ENCODE results near the gene MECP2. TPM values are rescaled to one million over a fixed set of nuclear protein-coding genes. Genes with fewer than 3 reads are reported as not detected.

Gene MECP2
- total and polyA plus RNA-seq, 10 of the 15 experiments (the other 5 are each of a cell fraction or from before 2014, with no cell fraction given) = 1.3 to 32.7 (median 13.7) TPM

GRCh38 chrX:154043003-154043763 lies 54.3 kb downstream of the MECP2 start:
- no peaks in the 10 kb centered on the region for H3K79me2 ChIP-seq (ENCODE audit: control insufficient read depth, insufficient read depth, low read length)
- no peak overlapping the region for H3K4me2 ChIP-seq (ENCODE audit: control insufficient read depth, insufficient read depth)
- RAD21 ChIA-PET (ENCODE audit: unreplicated experiment) = no interaction called here
- TF ChIP-seq NKRF (conservative IDR thresholded peaks at IDR 0.05) (no peak), JUNB (IDR thresholded peaks at IDR 0.05) (no peak), ZNF384 (IDR thresholded peaks at IDR 0.05; ENCODE audit: borderline replicate concordance, low read depth, low read length) (no peak), RCOR1 (conservative IDR thresholded peaks at IDR 0.05; ENCODE audit: low read depth, low read length) (no peak), IKZF2 (IDR thresholded peaks at IDR 0.05) (no peak), ZZZ3 (IDR thresholded peaks at IDR 0.05; ENCODE audit: control insufficient read depth, insufficient read length, low read depth) (no peak), RAD51 (IDR thresholded peaks at IDR 0.05) (no peak), POLR2A (IDR thresholded peaks at IDR 0.05; ENCODE audit: low read depth, low read length) (no peak), RFX5 (IDR thresholded peaks at IDR 0.05; ENCODE audit: low read depth, low read length) (no peak), CBFB (IDR thresholded peaks at IDR 0.05; ENCODE audit: low read depth) (no peak), ZBTB33 (IDR thresholded peaks at IDR 0.05) (no peak), ZSCAN29 (IDR thresholded peaks at IDR 0.05) (no peak), GABPA (IDR thresholded peaks at IDR 0.05; ENCODE audit: low read depth) (no peak)
- H3K27me3 ChIP-seq (replicated peaks in 1 of 2; ENCODE audit: control insufficient read depth in 2 of 2, insufficient read depth in 2 of 2, low read length in 1 of 2) = no peaks in the 10 kb centered on the region
- CTCF ChIA-PET = interaction anchor here (1.7 to 2.0 kb wide), 2 partner anchors 9 to 120 kb away, joined by 5 read pairs; no protein-coding TSS in a partner anchor
- no peak overlapping the region for H3K4me3 ChIP-seq
- no peaks in the 10 kb centered on the region for H3K4me1 ChIP-seq (ENCODE audit: control insufficient read depth, insufficient read depth, low read length)
- POLR2A ChIA-PET = interaction anchor here (1.1 kb wide), 1 partner anchor 25 kb away, joined by 3 read pairs; no protein-coding TSS in a partner anchor
- H3K9ac ChIP-seq (ENCODE audit: control insufficient read depth, insufficient read depth, low read length) = no peak overlapping the region
- FAIRE-seq = no peak
- H3K9me3 ChIP-seq (replicated peaks; ENCODE audit: control insufficient read depth, insufficient read depth, low read length) = no peaks in the 10 kb centered on the region
- no peak overlapping the region for H3K27ac ChIP-seq (ENCODE audit: control insufficient read depth, insufficient read depth)
- peaks cover 0 to 2% of the 10 kb centered on the region in 2 experiments; a peak in 1 of 4 replicates for H3K36me3 ChIP-seq (ENCODE audit: control insufficient read depth in 2 of 2, insufficient read depth in 2 of 2, low read length in 1 of 2)
- SMC1A ChIA-PET (ENCODE audit: uncharacterized antibody, unreplicated experiment) = no interaction called here
- 46% methylated on average over 5 of the region's 5 CpGs for WGBS (ENCODE audit: insufficient coverage, insufficient replicate concordance, low lambda C conversion rate, missing lambda C conversion rate)
- no TSS peak for BruUV-seq (replicated peaks)
- intact Hi-C loops (cut with micrococcal nuclease; ENCODE audit: unreplicated experiment) (no loop called here), in situ Hi-C loops (cut with MboI) (no loop called here)
- H4K20me1 ChIP-seq (ENCODE audit: control insufficient read depth, insufficient read depth) = no peaks in the 10 kb centered on the region
- no peak for DNase-seq (ENCODE audit: low read depth, low spot score)
- H2AFZ ChIP-seq (ENCODE audit: control insufficient read depth, low read depth, low read length) = no peak overlapping the region
- ATAC-seq = no peak

All from GM12878 (cell line).